Measurements from ENCODE around the gene GSPT1.

- TF ChIP-seq POLR2AphosphoS5 (IDR thresholded peaks at IDR 0.05; ENCODE audit: low read depth) (no peak), EZH2 (IDR thresholded peaks at IDR 0.05; ENCODE audit: low read depth, unreplicated experiment) (no peak), CTCF (conservative IDR thresholded peaks at IDR 0.05; ENCODE audit: low read depth in 2 of 2) (no peak), EZH2phosphoT487 (IDR thresholded peaks at IDR 0.05; ENCODE audit: unreplicated experiment) (no peak), CREB1 (CRISPR knock-in tag; IDR thresholded peaks at IDR 0.05; ENCODE audit: low read depth) (no peak), NANOG (IDR thresholded peaks at IDR 0.05; ENCODE audit: borderline replicate concordance) (no peak), JUNB (IDR thresholded peaks at IDR 0.05; ENCODE audit: unreplicated experiment) (no peak), ZNF114 (CRISPR knock-in tag; IDR thresholded peaks at IDR 0.05) (no peak), ZNF331 (CRISPR knock-in tag; IDR thresholded peaks at IDR 0.05; ENCODE audit: low read depth) (no peak), ETS1 (IDR thresholded peaks at IDR 0.05) (no peak), STAT1 (IDR thresholded peaks at IDR 0.05; ENCODE audit: unreplicated experiment) (no peak)
- TF ChIP-seq, protein P1, sequence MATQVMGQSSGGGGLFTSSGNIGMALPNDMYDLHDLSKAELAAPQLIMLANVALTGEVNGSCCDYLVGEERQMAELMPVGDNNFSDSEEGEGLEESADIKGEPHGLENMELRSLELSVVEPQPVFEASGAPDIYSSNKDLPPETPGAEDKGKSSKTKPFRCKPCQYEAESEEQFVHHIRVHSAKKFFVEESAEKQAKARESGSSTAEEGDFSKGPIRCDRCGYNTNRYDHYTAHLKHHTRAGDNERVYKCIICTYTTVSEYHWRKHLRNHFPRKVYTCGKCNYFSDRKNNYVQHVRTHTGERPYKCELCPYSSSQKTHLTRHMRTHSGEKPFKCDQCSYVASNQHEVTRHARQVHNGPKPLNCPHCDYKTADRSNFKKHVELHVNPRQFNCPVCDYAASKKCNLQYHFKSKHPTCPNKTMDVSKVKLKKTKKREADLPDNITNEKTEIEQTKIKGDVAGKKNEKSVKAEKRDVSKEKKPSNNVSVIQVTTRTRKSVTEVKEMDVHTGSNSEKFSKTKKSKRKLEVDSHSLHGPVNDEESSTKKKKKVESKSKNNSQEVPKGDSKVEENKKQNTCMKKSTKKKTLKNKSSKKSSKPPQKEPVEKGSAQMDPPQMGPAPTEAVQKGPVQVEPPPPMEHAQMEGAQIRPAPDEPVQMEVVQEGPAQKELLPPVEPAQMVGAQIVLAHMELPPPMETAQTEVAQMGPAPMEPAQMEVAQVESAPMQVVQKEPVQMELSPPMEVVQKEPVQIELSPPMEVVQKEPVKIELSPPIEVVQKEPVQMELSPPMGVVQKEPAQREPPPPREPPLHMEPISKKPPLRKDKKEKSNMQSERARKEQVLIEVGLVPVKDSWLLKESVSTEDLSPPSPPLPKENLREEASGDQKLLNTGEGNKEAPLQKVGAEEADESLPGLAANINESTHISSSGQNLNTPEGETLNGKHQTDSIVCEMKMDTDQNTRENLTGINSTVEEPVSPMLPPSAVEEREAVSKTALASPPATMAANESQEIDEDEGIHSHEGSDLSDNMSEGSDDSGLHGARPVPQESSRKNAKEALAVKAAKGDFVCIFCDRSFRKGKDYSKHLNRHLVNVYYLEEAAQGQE (IDR thresholded peaks at IDR 0.05; ENCODE audit: unreplicated experiment), result no peak
- TF ChIP-seq, protein P2, sequence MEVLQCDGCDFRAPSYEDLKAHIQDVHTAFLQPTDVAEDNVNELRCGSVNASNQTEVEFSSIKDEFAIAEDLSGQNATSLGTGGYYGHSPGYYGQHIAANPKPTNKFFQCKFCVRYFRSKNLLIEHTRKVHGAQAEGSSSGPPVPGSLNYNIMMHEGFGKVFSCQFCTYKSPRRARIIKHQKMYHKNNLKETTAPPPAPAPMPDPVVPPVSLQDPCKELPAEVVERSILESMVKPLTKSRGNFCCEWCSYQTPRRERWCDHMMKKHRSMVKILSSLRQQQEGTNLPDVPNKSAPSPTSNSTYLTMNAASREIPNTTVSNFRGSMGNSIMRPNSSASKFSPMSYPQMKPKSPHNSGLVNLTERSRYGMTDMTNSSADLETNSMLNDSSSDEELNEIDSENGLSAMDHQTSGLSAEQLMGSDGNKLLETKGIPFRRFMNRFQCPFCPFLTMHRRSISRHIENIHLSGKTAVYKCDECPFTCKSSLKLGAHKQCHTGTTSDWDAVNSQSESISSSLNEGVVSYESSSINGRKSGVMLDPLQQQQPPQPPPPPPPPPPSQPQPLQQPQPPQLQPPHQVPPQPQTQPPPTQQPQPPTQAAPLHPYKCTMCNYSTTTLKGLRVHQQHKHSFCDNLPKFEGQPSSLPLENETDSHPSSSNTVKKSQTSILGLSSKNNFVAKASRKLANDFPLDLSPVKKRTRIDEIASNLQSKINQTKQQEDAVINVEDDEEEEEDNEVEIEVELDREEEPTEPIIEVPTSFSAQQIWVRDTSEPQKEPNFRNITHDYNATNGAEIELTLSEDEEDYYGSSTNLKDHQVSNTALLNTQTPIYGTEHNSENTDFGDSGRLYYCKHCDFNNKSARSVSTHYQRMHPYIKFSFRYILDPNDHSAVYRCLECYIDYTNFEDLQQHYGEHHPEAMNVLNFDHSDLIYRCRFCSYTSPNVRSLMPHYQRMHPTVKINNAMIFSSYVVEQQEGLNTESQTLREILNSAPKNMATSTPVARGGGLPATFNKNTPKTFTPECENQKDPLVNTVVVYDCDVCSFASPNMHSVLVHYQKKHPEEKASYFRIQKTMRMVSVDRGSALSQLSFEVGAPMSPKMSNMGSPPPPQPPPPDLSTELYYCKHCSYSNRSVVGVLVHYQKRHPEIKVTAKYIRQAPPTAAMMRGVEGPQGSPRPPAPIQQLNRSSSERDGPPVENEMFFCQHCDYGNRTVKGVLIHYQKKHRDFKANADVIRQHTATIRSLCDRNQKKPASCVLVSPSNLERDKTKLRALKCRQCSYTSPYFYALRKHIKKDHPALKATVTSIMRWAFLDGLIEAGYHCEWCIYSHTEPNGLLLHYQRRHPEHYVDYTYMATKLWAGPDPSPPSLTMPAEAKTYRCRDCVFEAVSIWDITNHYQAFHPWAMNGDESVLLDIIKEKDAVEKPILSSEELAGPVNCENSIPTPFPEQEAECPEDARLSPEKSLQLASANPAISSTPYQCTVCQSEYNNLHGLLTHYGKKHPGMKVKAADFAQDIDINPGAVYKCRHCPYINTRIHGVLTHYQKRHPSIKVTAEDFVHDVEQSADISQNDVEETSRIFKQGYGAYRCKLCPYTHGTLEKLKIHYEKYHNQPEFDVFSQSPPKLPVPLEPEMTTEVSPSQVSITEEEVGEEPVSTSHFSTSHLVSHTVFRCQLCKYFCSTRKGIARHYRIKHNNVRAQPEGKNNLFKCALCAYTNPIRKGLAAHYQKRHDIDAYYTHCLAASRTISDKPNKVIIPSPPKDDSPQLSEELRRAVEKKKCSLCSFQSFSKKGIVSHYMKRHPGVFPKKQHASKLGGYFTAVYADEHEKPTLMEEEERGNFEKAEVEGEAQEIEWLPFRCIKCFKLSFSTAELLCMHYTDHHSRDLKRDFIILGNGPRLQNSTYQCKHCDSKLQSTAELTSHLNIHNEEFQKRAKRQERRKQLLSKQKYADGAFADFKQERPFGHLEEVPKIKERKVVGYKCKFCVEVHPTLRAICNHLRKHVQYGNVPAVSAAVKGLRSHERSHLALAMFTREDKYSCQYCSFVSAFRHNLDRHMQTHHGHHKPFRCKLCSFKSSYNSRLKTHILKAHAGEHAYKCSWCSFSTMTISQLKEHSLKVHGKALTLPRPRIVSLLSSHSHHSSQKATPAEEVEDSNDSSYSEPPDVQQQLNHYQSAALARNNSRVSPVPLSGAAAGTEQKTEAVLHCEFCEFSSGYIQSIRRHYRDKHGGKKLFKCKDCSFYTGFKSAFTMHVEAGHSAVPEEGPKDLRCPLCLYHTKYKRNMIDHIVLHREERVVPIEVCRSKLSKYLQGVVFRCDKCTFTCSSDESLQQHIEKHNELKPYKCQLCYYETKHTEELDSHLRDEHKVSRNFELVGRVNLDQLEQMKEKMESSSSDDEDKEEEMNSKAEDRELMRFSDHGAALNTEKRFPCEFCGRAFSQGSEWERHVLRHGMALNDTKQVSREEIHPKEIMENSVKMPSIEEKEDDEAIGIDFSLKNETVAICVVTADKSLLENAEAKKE (CRISPR knock-in tag; IDR thresholded peaks at IDR 0.05), result no peak
Observed at GRCh38 chr16:11916524-11917285, 949 bp upstream of the GSPT1 start.
